Activated naive CD8-positive, alpha-beta T cell treated with anti-CD3 and anti-CD28 coated beads, Interleukin-2, amount 50 U/mL, for 16 hours (primary cell): ENCODE data around the gene PTPRN2.
"Not testable (repeated sequence)": the region's sequence is repeated elsewhere in the genome, so short reads cannot be mapped to it uniquely, and the experiment has no call there.

ENCODE experiments used
- DNase-seq: peaks from one replicate; pipeline ENCODE4 v3.0.0-alpha.2; 2020; ENCODE audit warnings: low read depth, low spot score

Gene PTPRN2

DNA sequence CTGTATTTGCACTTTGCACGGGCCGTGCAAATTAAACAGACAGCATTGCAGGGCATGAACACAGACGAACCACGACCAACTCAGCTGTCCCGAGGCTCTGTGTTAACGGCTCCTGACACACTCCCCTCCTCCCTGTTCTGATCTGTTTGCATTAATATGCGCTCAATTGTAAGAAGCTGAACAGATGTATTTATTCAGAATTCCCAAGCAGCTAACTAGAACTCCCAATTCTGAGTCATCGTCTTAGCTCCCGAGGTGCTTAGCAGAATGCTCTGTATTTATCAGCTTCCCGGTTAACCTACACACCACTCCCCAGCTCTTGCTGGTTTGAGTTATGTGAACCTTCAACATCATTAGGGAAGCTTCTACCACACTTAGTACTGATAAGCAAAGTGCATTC lies 286.4 kb downstream of the PTPRN2 start:
- no peak for DNase-seq

DNA sequence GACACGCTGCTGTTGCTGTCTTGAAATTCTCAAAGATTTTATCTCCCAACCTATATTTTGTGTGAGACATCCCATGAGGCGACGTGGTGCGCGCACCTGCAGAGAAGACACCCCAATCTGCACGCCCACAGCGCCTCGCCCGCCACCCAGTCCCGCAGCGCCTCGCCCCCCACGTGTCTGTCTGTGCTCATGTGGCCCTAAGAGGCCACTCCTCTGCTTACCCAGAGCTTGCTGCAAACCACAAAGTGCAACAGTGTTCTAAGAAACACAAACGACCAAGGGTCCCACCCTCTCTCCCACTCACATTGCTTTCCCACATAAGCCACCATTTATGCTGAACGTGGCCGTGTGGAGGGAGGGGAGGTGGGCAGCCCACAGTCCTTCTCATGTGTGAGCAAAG lies 287.2 kb downstream of the PTPRN2 start:
- no peak for DNase-seq

DNA sequence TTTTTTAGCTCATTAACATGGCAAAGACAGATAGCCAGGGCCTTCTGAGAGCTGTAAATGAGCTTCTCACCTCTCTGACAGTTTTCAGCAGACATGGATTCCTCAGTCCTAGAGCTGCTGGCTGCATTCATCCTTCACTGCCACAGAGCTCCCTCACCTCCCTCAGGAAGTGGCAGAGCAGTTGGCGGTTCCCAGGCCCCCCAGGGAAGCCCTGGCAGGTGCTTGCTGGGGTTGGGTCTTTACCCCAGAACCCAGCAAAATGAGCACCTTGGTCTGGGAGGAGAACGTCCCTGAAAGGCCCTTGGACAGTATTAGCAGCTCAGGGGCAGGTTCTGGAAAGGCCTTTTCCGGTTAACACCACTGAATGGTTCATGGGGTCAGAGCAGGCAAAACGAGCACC lies 288.0 kb downstream of the PTPRN2 start:
- no peak for DNase-seq

DNA sequence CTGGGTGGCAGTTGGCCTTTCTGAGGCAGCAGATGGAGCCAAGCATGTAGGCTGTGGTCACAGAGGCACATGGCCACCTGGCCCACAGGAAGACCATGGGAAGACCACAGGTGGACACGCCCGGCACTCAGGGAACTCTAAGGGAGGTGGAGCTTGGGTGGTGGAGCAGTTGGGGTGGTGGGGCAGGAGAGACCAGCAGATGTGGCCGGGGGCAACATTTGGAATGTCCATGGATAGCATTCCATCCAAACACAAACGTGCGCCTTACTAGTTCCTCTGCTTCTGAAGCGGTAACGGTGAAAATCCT lies 290.9 kb downstream of the PTPRN2 start:
- no peak for DNase-seq

DNA sequence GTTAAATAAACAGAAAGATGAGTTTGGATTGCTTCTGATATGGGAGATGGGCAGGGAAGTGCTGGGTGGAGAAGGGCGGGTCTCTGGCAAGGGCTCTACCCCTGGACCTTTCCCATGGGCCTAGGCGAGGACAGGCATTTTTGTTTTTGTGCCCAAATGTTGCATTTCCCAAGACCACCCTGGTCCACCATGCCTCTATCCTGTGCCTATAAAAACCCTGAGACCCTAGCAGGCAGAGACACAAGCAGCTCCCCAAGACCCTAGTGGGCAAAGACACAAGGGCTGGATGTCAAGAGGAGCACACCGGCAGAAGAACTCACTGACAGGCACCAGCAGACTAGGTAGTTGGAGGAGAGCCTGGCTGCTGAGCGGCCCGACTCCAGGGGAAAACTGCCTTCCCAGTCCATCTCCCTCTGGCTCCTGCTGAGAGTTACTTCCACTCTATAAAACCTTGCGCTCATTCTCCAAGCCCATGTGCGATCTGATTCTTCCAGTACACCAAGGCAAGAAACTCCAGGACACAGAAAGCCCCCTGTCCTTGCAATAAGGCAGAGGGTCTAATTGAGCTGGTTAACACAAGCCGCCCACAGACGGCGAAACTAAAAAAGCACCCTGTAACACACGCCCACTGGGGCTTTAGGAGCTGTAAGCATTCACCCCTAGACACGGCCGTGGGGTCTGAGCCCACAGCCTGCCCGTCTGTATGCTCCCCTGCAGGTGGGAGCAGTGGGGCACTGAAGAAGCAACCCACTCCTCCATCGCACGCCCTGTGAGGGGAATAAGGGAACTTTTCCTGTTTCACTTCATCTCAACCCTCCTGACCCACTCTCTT lies 291.4 kb downstream of the PTPRN2 start:
- no peak for DNase-seq

DNA sequence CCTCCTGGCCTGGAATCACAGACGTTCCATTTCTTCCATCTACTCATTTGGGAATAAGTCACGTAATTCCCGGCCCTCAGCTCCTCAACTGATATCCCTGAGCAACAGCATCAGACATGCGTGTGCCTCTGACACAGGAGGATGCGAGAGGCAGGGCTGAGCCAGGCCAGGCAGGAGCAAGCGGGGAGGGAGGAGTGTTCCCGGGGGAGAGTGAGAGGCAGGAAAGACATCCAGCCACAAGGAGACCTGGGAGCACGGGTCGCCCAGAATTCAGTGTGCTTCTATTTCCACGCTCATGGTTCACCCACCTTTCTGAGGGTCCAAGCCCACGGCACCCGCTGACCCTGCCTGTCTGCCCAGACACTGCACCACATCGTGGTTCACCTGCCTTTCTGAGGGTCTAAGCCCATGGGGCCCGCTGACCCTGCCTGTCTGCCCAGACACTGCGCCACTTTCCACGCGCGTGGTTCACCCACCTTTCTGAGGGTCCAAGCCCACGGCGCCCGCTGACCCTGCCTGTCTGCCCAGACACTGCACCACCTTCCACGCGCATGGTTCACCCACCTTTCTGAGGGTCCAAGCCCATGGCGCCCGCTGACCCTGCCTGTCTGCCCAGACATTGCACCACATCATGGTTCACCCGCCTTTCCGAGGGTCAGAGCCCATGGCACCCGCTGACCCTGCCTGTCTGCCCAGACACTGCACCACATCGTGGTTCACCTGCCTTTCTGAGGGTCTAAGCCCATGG lies 293.0 kb downstream of the PTPRN2 start:
- DNase-seq = not testable (repeated sequence)

DNA sequence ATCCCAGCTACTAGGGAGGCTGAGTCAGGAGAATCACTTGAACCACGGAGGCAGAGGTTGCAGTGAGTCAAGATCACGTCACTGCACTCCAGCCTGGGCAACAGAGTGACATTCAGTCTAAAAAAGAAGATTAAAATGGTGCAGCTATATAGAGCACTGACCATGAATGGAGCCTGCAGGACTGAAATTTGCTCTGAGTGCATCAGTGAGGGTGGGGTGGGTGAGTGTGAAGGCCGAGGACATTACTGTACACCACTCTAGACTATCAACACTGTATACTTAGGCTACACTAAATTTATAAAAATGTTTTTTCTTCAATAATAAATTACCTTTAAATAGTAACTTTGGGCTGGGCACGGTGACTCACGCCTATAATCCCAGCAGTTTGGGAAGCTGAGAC lies 294.7 kb downstream of the PTPRN2 start:
- no peak for DNase-seq

DNA sequence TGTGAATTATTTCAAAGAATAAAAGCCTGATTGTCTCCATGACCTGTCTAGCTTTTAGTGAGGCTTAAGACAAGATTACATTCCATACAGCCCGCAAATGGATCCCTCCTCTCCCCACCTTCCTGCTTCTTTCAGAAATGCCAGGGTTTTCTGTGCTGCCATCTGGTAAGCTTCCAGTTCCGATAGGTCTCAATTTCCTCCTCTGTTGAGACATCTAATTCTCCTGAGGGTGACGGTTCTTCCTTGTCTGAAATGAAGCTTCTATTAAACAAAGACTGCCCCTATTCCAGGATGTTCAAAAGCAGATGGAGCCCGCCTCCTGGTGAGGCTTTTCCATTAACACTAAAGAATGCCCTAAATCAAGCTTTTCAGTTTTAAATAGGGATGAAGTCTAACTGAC lies 295.6 kb downstream of the PTPRN2 start:
- DNase-seq = no peak

DNA sequence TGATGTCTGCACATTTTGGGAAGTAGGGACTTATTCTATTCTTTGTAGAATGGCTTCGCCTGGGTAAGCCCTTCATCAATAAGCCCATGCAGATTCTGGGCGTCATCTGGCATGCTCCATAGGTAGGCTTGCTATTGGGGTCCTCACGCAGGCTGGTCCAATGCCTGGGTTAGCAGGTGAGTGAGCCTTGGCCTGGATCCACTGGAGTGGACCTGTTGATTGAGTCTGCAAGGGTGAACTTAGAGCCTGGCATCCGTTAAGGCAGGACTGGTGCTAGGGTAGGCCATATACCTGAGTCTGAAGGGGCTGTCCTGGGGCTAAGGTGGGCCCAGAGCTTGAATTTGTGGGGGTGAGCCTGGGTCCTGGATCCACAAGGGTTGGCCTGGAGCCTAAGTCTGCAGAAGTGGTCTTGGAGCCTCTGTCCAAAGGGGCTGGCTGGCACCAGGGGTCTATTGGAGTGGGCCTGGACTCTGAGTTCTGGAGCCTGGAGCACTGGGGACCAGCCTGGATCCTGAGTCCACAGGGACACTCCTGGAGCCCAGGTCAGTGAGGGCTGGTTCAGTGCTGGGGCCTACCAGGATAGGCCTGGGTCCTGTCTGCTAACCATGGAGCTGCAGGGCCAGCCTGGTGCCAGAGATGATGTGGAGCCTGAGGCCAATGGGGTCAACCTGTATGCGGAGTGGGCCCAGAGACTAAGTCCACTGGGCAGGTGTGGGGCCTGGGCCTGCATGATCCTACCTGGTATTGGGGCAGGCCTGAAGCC lies 297.7 kb downstream of the PTPRN2 start:
- DNase-seq = no peak

DNA sequence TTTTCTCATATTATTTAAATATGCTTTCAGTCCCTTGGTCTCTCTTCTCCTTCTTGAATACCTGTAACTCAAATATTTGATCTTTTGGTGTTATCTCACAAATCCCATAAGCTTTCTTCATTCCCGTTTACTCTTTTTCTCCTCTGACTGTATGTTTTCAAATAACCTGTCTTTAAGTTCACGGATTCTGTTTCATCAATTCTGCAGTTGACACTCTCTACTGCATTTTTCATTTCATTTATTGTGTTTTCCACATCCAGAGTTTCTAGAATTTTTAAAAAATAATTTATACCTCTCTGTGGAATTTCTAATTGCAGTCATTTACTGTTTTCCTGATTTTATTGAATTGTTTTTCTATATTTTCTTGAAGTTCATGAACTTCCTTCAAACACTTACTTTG lies 298.4 kb downstream of the PTPRN2 start:
- no peak for DNase-seq

DNA sequence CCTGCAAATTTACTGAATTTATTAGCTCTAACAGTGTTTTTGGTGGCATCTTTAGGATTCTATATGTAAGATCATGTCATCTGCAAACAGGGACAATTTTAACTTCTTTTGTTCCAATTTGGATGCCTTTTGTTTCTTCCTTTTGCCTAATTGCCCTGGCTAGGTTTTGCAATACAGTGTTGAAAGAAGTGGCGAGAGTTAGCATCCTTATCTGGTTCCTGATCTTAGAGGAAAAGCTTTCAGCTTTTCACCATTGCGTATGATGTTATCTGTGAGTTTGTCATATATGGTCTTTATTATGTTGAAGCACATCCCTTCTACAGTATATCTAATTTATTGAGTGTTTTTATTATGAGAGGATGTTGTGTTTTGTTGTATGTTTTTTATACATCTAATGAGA lies 301.4 kb downstream of the PTPRN2 start:
- DNase-seq = no peak

DNA sequence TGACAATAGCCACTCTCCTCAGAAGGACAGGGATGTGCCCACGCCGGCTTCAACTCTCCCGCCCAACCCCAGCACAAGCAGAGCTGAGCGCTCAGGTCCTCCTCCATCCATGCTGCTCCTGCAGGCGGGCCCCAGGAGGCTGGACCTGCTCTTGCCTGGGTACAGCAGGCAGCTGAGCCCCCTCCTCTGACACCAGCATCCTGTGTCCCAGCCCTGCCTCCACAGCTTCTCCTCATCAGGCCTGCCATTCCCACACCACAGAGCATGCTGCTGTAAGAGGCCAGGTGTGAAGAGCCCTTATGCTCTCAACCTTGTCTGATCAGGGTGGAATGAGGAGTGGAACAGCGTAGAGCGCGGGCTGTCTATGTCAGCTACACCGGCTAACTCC lies 302.2 kb downstream of the PTPRN2 start:
- DNase-seq = no peak

DNA sequence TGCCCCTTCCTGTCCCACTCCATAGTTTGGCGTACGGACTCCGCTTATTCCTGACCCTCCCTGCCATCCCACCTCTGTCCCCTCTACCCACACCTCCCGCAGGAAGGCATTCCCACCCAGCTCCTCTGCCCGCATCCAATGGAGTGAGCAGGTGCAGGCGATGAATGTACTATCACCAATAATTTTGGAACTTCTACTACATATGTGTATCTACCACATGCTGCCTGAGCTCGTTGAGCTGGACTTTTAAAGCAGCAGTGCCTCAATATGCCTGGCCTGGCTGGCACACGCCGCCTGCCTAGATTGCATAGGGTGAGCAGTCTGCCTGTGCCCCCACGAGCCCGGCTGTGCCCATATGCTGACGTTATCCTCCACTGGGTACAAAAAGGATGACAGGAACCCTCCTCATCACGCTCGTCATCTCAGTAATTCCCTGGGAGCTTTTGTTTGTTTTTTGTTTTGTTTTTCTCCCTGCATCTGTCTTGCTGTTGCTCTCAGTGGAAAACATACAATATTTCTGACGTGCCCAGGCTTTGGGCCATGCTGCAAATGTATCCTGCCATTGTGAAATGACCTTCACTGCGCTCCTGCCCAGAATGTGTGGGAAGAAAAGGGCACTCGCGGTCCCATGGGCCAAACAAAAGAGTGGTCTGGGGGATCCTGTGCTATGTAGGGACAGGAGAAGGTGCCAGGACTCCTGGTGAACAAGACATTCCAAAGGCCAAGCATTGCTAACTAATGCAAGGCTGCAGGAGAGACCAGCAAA lies 302.8 kb downstream of the PTPRN2 start:
- no peak for DNase-seq

DNA sequence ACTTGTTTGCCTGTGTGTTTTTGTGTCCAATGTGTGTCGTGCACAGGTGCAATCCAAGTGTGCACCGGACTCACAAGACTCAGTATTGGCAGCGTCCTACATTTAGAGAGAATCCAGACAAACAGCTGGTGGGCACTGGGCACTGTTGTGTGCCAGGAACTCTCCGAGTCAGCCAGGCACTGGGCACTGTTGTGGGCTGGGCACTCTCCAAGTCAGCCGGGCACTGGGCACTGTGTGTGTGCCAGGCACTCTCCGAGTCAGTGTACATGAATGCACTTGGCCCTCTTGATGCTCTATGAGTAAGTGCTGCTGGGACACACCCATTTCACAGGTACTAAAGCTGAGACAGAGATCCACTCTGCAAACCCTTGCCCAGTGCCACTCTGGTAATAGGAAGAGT lies 303.5 kb downstream of the PTPRN2 start:
- DNase-seq = no peak

DNA sequence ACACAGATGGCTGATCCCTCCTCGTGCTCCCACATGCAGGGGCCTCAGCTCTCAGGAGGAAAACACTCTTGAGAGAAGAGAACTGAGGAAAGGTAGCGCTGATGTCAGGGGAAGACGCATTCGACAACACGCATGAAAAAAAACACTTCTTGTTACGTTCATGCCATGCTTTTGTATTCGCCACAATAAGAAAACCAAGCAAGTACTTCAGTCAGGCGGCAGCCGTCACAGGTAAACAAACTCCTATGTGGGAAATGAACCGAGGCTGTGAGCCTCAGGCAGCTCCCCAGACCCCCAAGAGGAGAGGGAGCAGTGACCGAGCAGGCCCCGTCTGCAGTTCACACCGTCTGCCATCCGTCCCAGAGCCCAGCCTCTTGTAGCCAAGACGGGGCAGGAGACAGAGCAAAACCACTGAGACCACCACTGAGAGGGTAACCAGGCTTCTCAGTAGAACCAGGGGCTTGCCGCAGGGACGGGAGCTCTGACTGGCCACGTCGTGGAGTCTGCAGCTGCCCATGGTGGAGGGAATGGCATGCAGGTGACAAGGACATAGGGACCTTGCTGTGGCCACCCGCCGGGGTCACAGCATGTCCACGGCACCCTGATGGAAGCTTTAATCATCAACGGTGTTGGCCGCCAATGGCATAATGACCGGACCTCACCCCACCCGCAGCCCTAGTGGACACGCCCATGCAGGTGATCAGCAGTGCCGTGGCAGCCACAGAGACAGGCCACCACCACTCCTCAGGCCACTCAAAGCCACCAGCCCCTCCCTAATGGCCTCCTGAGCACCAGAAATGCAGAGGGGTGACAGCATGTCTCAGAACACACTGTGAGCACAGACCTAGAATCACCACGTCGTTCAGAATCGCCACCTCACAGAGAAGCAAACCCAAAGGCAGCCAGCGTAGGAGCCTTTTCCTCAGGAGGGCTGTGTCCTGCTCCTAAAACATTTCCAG lies 304.3 kb downstream of the PTPRN2 start:
- DNase-seq = no peak

DNA sequence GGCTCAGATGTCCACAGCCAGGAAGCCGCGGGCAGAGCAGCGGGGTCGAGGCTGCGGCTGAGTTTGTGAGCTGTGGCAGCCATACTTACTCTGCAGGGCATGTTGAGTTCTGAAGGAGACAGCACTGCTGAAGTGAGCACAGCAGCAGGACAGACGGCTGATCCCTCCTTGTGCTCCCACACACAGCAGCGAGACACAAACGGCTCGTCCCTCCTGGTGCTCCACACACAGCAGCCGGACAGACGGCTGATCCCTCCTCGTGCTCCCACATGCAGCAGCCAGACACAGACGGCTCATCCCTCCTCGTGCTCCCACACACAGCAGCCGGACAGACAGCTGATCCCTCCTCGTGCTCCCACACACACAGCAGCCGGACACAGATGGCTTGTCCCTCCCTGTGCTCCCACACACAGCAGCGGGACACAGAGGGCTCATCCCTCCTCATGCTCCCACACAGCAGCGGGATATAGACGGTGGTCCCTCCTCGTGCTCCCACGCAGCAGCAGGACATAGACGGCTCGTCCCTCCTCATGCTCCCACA lies 305.1 kb downstream of the PTPRN2 start:
- no peak for DNase-seq

DNA sequence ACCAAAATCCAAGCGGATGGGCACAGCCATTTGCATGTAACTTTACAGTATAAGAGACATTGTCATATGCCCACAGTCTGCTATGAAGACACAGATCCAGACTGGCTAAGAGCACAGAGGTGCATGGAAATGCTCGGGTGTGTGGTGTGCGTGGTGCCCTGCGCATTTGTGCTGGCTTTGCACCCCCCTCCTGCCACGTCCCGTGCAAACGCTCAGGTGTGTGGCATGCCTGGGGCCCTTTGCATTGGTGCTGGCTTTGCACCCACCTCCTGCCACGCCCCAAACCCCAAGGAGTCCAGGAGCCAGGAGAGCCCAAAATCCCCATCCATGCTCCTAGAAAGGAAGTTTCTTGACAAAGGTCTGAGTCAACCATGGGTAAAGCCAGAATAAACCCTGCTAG lies 306.2 kb downstream of the PTPRN2 start:
- DNase-seq = no peak

DNA sequence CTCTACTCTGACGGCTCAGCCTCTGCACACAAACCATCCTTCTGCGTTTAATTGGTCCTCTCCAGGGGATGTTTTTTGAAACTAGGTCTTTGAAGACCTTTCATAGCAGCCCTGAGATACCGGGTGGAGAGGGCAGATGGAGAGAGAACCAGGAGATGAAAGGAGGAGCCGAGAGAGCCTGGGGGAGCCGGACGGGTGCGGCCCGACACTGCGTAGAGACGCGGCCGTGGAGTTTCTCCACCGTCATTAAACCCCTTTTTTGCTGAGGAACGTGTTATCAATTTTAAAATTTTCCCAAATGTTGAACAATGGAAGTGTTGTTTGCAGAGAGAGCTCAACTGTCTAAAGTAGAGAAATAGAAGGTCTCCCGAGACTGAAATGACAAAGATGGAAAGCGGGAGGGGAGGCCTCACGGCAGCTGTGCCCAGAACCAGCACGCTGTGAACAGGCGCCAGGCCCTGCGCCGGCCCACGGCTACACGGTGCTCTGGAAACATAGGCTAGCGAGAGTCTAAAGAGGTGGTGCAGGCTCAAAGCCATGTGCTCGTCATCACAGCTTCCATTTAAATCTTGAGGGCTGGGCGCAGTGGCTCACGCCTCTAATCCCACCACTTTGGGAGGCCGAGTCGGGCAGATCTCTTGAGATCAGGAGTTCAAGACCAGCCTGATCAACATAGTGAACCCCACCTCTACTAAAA lies 307.0 kb downstream of the PTPRN2 start:
- DNase-seq = no peak

DNA sequence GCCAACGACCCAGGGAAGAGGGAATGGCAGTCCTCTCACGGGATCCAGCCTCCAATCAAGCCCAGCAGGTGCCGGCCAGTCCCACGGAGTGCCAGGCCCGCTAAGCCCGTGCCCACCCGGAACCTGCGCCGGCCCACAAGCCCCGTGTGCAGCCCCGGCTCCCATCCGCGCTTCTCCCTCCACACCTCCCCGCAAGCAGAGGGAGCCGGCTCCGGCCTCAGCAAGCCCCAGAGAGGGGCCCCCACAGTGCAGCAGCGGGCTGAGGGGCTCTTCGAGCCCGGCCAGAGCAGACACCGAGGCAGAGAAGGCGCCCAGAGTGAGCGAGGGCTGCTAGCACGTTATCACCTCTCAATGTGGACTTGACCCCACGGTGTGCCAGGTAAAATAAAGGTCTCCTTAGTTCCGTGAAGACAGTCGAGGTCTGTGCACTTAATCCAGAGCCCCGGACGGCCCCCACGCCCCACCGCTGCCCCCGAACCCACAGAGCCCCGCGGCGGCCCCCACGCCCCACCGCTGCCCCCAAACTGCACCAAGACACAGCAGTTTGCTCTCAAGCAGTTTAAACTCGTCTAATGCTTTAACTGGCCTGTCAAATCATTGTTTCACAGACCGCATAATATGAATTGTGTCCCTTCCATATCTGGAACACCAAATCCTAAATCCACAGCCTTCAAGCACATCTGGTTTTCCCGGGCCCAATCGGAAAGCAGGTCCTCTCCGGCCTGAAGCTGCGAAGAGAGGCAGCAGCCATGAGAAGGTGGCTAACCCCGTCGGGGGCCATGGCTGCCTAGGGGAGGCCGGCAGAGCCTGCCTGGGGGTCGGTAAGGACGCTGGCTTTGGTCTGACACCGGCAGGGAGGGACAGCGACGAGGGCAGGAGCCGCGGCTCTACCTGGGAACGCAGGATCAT lies 307.8 kb downstream of the PTPRN2 start:
- DNase-seq = no peak
